Embryonic facial prominence (tissue), 1 donor: ENCODE results near the gene RFC2.
"Not testable (repeated sequence)": the region's sequence is repeated elsewhere in the genome, so short reads cannot be mapped to it uniquely, and the experiment has no call there.

Experiments used
- DNase-seq: peaks from one replicate; pipeline ENCODE4 v3.0.0-alpha.2; 2016; ENCODE audit errors: extremely low spot score

The RFC2 gene

DNA sequence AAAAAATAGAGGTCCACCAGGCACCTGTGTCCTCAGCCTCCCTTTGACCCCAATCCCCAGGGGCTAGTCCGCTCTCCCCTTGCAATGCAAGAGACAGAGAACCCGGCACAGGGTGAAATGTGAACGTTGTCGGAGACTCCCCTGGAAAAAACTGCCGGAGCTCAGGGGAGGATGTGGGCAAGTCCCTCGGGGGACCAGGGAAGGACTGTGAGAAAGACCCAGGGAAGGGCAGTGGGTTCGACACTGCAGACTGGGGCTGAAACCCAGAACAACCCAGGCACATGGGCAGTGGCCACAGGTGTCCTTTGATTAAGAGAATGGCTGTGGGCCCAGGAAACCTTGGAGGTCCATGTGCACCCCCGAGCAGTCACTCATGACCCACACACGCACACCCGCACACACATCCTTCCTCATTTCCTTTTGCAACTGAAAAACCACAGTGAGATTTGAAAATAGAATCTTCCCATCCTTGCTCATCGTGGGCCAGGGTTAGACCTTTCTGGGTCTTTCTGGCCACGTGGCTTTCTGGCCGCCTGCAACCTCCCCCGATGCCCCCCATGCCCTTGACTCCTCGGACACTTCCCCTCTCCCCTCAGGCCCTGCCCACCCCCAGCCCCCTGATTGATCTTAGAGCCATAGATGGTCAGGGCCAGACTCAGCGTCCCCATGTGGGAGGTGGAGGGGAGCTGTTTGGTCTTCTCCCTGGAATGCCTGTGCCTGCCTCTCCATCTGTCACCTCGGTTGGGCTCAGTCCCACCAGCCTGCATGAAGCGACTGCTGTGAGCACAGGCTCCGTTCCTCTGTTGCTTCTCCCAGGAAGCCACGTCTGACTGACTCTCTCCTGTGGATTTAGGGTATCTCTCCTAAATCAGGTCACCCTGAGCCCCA, 36.5 kb downstream of the RFC2 start:
- no peak for DNase-seq

DNA sequence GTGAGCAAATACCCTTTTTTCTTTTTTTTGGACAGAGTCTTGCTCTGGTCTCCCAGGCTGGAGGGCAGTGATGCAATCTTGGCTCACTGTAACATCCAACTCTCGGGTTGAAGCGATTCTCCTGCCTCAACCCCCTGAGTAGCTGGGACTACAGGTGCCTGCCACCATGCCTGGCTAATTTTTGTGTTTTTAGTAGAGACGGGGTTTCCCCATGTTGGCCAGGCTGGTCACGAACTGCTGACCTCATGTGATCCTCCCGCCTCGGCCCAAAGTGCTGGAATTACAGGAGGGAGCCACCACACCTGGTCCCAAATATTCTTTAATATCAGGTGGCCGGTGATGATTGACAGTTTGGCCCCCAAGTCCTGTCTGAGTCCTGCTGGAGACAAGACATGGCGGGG, 37.8 kb downstream of the RFC2 start:
- no peak for DNase-seq

DNA sequence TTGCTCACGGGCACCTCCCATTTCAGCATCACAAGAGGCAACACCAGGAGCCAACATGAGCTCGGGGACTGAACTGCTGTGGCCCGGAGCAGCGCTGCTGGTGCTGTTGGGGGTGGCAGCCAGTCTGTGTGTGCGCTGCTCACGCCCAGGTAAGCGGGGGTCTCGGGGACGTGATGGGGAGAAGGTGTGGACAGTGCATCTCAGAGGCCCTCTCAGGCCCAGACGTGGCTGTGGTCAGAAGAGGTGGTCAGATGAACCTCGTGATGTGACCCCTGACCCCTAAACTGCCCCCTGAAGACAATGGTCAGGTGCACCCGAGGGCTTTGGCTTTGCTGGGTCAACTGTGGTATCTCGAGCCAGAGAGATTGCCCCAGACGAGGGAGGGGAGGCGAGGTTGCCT, 38.3 kb downstream of the RFC2 start:
- no peak for DNase-seq

DNA sequence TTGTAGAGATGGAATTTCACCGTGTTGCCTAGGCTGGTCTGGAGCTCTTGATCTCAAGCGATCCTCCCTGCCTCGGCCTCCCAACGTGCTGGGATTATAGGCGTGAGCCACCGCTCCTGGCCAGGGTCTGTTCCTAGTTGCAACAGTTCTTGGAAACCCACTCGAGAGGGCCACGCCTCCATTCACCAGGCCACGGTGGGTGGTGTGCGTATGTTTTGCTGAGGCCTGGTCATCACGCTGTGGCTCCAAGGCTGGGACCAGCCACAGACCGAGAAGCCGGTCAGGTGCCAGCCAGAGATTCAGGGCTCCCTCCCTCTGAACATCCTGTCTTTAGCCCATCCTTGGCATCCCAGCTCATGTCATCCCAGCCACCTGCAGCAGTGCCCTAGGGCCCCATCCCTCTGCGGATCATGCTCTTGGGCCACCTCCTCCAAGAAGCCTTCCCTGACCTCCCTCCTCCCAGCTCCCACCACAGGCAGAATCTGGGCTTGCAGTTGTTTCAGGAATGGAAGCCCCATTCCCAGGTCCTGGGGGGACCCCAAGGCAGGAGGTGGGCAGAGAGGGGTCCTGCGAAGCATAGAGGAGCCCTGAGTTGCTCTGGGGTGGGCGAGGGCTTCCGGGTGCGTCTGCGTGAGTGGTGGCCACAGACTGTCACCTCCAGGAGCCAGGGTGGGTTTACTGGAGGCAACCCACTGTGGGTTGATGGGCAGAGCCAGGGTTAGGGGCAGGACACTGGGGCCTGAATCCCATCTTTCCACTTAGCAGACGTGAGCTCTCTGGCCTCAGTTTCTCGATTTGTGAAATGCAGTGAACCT, 39.2 kb downstream of the RFC2 start:
- no peak for DNase-seq

DNA sequence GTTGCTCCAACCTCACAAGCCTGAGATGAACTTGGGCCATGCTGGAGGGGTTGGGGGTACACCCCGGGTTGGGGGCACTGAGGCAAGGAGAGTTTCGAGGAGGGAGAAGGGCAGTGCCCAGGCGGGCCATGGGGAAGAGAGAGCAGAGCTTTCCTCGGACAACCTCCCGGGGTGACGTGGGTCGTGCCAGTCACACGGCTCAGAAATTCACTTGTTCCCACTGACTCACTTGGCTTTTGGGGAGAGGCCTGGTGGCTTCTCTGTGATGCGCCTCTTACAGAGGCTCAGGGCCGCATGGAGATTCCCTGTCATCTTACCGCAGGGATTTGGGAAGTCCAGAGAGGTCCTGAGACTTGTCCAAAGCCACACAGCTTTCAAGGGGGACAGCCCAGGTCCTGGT, 41.5 kb downstream of the RFC2 start:
- no peak for DNase-seq

DNA sequence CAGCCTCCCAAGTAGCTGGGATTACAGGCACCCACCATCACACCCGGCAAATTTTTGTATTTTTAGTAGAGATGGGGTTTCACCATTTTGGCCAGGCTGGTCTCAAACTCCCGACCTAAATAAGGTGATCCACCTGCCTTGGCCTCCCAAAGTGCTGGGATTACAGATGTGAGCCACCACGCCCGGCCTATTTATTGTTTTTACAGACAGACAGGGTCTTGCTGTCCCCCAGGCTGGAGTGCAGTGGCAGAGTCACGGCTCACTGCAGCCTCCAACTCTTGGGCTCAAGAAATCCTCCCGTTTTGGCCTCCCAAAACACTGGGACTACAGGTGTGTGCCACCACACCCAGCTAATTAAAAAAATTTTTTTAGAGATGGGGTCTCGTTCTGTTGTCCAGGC, 46.0 kb downstream of the RFC2 start:
- not testable (repeated sequence) for DNase-seq

DNA sequence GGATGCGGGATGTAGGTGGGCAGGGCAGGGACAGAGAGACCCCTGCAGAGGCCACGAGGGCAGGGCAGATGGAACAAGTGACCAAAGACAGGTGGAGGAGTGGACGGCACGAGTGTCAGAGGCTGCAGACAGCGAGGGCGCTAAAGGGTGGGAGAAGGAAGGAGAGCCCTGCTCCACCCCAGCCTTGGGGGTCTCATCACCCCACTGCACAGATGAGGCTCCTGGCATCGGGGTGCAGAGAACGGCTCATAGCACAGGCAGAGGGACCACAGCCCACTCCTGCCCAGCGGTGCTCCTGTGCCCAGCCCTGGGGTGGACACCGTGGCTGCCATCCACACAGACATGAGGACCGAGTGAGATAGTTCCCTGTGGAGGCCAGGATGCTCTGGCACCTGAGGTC, 46.6 kb downstream of the RFC2 start:
- DNase-seq: no peak

DNA sequence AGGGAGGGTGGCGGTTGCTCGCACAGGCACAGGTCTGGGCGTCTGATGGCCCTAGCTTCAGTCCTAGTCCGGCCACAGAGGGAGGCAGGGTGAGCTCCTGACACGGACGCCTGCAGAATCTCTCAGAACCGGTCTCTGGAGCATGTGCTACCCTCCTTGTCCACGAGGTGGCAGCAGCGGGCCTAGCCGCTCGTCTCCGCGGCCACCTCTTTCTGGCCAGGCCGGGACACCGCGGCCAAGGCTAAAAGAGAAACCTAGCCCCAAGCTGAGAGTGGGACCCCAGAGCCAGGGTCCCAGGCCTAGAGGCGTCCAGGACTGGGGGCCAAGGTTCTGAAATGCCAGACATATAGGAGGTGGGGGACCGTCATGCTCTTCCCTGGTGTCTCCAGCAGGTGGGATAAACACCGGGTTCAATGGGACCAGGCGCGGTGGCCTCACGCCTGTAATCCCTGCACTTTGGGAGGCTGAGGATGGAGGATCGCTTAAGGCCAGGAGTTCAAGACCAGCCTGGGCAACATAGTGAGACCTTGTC, 47.5 kb downstream of the RFC2 start:
- no peak for DNase-seq

DNA sequence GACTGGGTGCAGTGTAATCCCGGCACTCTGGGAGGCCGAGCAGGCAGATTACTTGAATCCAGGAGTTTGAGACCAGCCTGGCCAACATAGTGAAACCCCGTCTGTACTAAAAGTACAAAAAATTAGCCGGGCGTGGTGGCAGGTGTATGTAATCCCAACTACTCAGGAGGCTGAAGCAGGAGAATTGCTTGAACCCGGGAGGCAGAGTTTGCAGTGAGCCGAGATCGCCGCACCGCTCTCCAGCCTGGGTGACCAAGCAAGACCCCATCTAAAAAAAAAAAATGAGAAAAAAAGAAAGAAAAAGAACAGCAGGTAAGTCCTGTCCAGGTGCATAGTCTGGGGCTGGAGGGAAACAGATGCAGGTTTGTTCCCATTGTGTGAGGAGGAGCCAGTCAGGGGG, 48.1 kb downstream of the RFC2 start:
- DNase-seq: not testable (repeated sequence)

DNA sequence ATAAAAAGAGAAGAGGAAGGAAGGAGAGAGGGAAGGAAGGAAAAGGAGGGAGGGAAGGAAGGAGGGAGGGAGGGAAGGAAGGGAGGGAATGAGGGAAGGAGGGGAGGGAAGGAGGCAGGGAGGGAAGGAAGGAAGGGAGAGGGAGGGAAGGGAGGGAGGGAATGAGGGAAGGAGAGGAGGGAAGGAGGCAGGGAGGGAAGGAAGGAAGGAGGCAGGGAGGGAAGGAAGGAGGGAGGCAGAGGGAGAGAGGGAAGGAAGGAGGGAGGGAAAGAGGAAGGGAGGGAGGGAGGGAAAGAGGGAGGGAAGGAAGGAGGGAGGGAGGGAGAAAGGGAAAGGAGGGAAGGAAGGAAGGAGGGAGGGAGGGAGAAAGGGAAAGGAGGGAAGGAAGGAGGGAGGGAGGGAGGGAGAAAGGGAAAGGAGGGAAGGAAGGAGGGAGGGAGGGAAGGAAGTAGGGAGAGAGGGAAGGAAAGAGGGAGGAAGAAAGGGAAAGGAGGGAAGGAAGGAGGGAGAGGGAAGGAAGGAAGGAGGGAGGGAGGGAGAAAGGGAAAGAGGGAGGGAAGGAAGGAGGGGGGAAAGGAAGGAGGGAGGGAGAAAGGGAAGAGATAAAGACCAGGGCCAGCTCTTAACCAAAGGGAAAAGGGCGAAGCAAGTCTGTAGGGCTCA, 50.1 kb downstream of the RFC2 start:
- no peak for DNase-seq

DNA sequence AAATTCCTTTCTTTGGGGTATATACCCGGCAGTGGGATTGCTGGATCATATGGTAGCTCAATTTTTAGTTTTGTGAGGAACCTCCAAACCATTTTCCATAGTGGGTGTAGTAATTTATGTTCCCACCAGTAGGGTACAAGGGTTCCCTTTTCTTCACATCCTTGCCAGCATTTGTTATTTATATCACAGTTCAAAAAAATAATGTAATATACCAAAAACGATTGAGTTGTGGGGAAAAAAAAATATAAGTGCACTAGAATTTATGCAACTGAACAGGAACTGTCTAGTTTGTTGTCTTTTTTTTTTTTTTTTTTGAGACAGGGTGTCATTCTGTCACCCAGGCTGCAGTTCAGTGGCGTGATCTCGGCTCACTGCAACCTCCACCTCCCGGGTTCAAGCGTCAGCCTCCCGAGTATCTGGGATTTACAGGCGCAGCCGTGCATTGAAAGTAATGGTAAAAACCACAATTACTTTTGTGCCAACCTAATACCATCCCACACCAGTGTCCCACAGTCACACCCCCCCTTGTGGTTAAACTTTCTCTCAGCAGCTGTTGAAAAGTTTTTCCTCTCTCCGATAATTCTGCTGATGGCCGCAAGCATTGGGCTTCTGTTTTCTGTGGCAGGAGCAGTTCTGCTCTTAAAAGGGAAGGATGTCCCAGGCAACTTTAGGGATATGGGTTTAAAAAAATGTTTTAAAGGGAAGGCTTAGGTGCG, 51.2 kb downstream of the RFC2 start:
- DNase-seq: no peak

DNA sequence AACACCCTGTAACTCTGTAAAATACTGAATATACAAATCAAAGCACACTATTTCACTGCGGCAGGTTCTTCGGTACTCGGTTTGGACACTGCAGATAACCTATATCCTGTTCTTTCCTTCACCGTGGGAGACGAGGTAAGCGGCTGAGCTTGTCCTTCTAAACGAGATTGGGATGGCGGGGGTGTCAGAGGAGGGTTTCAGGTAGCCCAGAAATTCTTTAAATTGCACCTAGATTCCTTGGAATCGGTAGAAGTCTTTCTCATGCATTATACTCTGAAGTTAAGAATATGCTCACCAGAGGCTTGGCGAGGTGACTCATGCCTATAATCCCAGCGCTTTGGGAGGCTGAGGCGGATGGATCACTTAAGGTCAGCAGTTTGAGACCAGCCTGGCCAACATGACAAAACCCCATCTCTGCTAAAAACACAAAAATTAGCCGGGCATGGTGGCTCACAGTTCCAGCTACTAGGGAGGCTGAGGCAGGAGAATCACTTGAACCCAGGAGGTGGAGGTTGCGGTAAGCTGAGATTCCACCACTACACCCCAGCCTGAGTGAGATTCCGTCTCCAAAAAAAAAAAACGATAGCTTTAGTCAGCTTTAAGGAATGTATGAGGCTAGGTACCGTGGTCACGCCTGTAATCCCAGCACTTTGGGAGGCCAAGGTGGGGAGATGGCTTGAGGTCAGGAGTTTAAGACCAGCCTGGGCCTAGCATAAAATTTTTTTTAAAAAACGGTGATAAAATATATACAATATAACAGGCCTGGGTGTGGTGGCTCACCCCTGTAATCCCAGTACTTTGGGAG, 54.4 kb downstream of the RFC2 start:
- DNase-seq: no peak

DNA sequence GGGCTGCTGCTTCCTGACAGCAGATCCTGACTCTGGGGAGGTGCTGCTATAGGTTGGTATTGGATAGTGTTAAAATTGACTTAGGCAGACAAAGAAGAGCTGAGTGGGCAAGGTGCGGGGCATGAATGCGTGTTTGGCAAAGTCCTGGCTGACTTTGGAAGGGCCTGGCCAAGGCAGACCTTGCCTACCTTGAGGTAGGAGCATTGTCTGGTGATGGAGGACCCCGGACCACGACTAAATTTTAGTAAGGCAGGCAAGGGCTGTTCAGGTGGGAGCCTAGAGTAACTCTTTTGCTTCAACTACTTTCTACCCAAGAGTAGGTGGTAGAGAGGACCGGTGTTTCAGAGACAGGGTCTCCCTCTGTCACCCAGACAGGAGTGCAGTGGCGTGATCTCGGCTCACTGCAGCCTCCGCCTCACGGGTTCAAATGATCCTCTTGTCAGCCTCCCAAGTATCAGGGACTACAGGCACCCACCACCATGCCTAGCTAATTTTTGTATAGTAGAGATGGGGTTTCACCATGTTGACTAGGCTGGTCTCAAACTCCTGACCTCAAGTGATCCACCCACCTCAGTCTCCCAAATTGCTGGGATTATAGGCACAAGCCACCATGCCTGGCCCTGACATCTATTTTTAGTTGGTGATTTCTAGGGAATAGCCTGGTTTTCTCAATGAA, 56.6 kb downstream of the RFC2 start:
- no peak for DNase-seq

DNA sequence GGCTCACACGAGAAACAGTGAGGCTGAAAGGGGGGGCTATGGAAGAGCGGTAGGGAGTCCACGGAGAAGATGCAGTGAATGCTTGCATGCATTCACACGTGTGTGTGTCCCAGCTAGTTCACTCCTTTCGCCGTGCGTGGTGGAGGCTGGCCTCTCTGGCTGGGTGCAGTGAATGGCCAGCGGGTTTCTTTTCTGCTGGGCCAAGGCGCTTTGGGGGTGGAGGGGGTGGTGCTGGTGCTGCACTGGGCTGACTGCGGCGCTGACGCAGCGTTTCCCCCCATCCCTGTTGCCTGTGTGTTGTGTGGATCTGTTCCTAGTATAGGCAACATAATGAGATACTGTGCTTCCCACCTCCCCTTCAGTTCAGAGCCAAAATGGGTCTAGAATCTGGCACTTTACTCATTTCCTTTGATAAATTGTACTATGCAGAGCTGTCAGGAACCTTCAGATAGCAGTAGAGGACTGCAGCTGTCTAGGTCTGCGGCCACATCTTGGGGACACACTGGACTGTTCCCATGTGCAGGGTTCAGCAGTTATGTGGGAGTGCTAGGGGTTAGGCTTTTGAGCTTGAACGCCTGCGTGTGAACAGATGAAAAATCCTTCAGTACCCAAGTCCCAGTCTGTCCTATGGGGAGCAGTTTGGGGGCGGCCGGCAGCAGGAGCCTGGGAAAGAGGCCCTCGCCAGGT, 58.1 kb downstream of the RFC2 start:
- DNase-seq: not testable (repeated sequence)

DNA sequence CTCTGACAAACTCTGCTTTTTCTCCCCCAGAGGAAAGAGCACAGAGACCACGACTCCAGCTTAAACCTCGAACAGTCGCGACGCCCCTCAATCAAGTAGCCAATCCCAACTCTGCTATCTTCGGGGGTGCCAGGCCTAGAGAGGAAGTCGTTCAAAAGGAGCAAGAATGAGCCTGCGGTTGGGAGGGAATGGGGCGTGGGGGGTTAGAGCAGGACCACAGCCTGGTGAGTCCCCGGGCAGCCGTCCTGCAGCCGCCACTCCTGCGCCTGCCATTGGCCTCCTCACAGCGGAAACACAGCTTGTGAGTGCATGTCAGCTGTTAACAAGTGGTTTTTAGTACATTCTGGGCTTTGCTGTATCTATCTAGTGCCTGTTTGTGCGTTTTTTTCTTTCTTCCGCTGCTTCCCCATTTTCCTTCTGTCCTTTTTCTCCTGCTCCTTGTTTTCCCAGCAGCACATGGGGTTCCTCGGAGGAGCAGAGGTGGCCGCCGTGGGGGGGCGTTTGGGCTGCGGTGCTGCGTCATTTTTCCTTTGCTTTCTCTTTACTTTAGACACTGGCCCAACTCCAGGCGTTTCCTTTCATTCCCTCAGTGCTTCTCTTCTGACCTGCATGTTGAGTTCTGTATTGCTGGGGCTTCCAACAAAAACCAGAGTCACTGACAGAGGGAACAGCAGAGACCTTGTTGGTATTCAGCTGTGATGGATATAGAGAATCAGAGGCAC, 58.9 kb downstream of the RFC2 start:
- DNase-seq: not testable (repeated sequence)

DNA sequence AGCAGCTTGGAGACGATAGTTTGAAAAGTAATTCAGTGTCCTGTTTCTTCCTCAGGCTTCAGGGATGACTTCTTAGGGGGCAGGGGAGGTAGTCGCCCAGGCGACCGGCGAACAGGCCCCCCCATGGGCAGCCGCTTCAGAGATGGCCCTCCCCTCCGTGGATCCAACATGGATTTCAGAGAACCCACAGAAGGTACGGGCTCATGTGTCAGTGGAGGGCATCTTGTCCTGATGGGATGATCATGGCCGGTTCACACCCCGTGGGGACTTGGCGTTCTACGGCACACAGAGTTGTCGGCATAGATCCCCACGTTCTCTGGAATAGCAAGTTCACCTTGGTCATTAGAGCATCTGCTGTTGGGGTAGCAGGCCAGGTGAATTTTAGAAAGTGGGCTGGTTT, 59.5 kb downstream of the RFC2 start:
- DNase-seq: no peak

DNA sequence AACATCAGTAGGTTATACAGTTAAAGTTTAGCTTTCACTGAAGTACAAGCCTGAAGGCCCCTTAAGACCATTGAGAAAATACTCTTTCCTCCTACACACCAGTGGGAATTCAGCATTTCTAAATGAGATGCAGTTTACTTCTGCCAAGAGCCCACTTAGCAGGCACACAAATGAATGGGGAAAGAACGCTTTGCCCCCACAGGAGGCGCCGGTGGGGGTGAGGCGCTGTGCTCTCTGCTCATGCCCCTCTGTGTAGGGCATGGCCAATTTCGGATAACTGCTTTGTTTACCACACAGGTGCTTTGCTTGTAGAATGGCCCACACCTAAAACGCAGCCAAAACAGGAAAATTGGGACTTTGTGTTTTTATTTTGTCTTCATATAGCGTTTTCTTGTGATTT, 60.3 kb downstream of the RFC2 start:
- DNase-seq: no peak

DNA sequence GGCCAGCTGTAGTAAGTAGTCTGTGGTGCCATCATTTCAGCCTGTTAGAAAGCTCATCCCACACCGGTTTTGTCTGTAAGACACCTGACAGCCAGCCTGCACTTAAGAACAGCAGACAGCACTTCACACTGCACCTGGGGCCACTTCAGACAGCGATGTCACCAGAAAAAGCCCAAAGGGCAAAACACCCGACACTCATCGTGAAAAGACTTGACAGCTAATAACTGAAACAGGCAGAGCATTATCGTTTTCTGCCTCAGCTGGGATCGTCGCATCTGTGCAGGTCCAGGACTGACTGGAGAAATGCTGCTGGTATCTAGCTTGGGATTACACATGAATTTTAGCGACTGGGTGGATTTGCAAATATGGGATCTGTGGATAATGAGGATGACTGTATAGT, 61.1 kb downstream of the RFC2 start:
- DNase-seq: no peak

DNA sequence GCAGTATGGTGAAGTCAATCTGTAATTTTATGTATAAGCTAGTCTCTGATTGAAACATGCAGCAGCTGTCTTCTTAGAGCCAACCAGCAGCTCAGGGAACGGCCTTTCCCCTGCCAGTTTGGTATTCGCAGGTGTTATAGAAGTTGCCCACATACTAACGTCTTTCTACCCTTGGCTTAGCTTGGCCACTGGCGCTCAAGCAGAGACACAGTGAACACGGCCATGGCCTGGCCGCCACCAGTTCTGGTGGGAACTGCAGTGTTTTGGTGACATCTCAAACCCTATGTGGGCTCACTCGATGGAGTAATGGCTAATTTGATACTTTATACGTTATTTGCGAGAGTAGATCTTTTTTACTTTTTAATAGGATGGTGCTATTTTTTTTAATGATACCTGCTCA, 63.0 kb downstream of the RFC2 start:
- DNase-seq: no peak
